DOHH2 (cell line): ENCODE data around the gene TMEM154.

Experiments used
- EZH2phosphoT487 ChIP-seq: fragments of 200-600 bp; sonication (generic); IDR thresholded peaks from 2 replicates; pipeline ENCODE4 v1.6.1; 2017; ENCODE audit warnings: borderline replicate concordance, mild to moderate bottlenecking, antibody characterized with exemption, low read length, moderate library complexity, mixed read lengths
- TF ChIP-seq, protein P1 (sequence below): fragments of 200-600 bp; sonication (generic); IDR thresholded peaks from one replicate; pipeline ENCODE4 v1.5.1; 2014; ENCODE audit warnings: antibody characterized with exemption, mild to moderate bottlenecking, low read depth, low read length; ENCODE audit not compliant: poor library complexity, severe bottlenecking

DNA sequence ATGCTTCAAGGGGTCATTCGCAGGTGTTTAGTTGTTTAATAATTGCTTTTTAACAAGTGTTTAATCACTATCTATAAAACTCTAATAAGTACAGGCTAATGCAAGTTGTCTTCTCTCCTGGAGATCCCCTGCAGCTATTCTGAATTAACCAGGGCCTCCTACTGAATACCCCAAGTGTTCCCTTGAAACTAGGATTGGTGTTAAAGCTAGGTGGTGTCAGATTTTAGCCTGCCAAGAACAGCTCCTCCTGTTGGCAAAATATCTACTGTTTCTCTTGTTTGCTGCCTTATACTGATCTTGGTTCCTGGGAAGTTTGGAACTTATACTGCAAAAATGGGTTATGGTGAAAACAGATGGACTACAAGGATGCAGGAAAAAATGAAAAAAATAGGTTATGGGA, 26.1 kb upstream of the TMEM154 start:
- TF ChIP-seq, protein P1, sequence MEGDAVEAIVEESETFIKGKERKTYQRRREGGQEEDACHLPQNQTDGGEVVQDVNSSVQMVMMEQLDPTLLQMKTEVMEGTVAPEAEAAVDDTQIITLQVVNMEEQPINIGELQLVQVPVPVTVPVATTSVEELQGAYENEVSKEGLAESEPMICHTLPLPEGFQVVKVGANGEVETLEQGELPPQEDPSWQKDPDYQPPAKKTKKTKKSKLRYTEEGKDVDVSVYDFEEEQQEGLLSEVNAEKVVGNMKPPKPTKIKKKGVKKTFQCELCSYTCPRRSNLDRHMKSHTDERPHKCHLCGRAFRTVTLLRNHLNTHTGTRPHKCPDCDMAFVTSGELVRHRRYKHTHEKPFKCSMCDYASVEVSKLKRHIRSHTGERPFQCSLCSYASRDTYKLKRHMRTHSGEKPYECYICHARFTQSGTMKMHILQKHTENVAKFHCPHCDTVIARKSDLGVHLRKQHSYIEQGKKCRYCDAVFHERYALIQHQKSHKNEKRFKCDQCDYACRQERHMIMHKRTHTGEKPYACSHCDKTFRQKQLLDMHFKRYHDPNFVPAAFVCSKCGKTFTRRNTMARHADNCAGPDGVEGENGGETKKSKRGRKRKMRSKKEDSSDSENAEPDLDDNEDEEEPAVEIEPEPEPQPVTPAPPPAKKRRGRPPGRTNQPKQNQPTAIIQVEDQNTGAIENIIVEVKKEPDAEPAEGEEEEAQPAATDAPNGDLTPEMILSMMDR = no peak
- no peak for TF ChIP-seq EZH2phosphoT487
